Astrocyte of the hippocampus (primary cell): ENCODE measurements around the gene FRAS1.
"Not testable (repeated sequence)": the region's sequence is repeated elsewhere in the genome, so short reads cannot be mapped to it uniquely, and the experiment has no call there.

ENCODE experiments used
- DNase-seq: peaks from one replicate; pipeline ENCODE4 v3.0.0; 2011; ENCODE audit warnings: low read depth, low spot score

FRAS1 gene

GRCh38 chr4:78120144-78120880 lies 63.2 kb downstream of the FRAS1 start:
- DNase-seq, result peak; percentile 9

GRCh38 chr4:78121338-78121904 lies 64.3 kb downstream of the FRAS1 start:
- peak; percentile 32 for DNase-seq

GRCh38 chr4:78125834-78126331 lies 68.8 kb downstream of the FRAS1 start:
- DNase-seq, result not testable (repeated sequence)

GRCh38 chr4:78129383-78130108 lies 72.4 kb downstream of the FRAS1 start:
- no peak for DNase-seq

GRCh38 chr4:78131403-78131802 lies 74.3 kb downstream of the FRAS1 start:
- peak; percentile 53 for DNase-seq

GRCh38 chr4:78136109-78137081 lies 79.3 kb downstream of the FRAS1 start:
- DNase-seq, result peak; percentile 33

- DNase-seq, result no peak
These were observed 80.4 kb downstream of the FRAS1 start for GRCh38 chr4:78137532-78137931.

- no peak for DNase-seq
These were observed 81.1 kb downstream of the FRAS1 start for GRCh38 chr4:78138252-78138651.

GRCh38 chr4:78143634-78144033 lies 86.5 kb downstream of the FRAS1 start:
- no peak for DNase-seq

GRCh38 chr4:78145008-78145407 lies 87.9 kb downstream of the FRAS1 start:
- no peak for DNase-seq

GRCh38 chr4:78145622-78146021 lies 88.5 kb downstream of the FRAS1 start:
- DNase-seq, result no peak

GRCh38 chr4:78149751-78150542 lies 92.8 kb downstream of the FRAS1 start:
- no peak for DNase-seq

GRCh38 chr4:78150543-78150864 lies 93.4 kb downstream of the FRAS1 start:
- no peak for DNase-seq

GRCh38 chr4:78152795-78153194 lies 95.7 kb downstream of the FRAS1 start:
- no peak for DNase-seq

GRCh38 chr4:78154972-78155590 lies 98.0 kb downstream of the FRAS1 start:
- DNase-seq, result no peak

- peak; percentile 67 for DNase-seq
These were observed 98.5 kb downstream of the FRAS1 start for GRCh38 chr4:78155616-78156105.

- DNase-seq, result no peak
These were observed 99.4 kb downstream of the FRAS1 start for GRCh38 chr4:78156520-78156919.

GRCh38 chr4:78162342-78162741 lies 105.2 kb downstream of the FRAS1 start:
- no peak for DNase-seq

- DNase-seq, result no peak
These were observed 105.7 kb downstream of the FRAS1 start for GRCh38 chr4:78162821-78163220.

- no peak for DNase-seq
These were observed 108.6 kb downstream of the FRAS1 start for GRCh38 chr4:78165758-78166157.
